CD4-positive, alpha-beta T cell (primary cell): ENCODE measurements around the gene EVC2. TPM values are rescaled to one million over a fixed set of nuclear protein-coding genes. Genes with fewer than 3 reads are reported as not detected.
A peak's percentile ranks its signal among the peaks of the same experiment; 100 is the strongest.

Experiments
- ATAC-seq: fragments of 200-7000 bp; cut with Tn5 transposase; one replicate; pipeline ENCODE4 v1.10.0; 2022; ENCODE audit warnings: mild to moderate bottlenecking; ENCODE audit not compliant: poor library complexity
- CTCF ChIA-PET: fragments of 350-600 bp; sonication (Branson Sonifier 250); formaldehyde crosslinking; loops from one replicate; lab custom pipeline; 2021; ENCODE audit warnings: antibody characterized with exemption, inconsistent platforms; lab: Charles Lee
- POLR2A ChIA-PET: fragments of 350-600 bp; sonication (Branson Sonifier 250); formaldehyde crosslinking; loops from one replicate; lab custom pipeline; 2021; ENCODE audit warnings: antibody characterized with exemption, inconsistent platforms; lab: Charles Lee
- DNase-seq, 14 experiments: peaks; one replicate each; pipeline ENCODE4 v3.0.0-alpha.2; 2013 to 2020; ENCODE audit warnings: mixed read lengths in 2 of 14
- H3K27ac ChIP-seq, 2 donors: one replicate each; pipeline versions ENCODE4 v1.5.1 to v1.7.0; 2013; ENCODE audit warnings: low read length in 2 of 2, low read depth in 1 of 2, mild to moderate bottlenecking in 1 of 2
- H3K27me3 ChIP-seq, 2 experiments: 1 replicate in 1 of 2; 2 replicates in 1 of 2; pipeline versions ENCODE4 v1.6.1 to v1.7.0; 2013; ENCODE audit warnings: low read length in 2 of 2, control low read depth in 1 of 2, mild to moderate bottlenecking in 1 of 2, moderate library complexity in 1 of 2; ENCODE audit not compliant: insufficient read depth in 2 of 2, control insufficient read depth in 1 of 2
- H3K36me3 ChIP-seq: one replicate; pipeline ENCODE4 v1.6.1; 2013; ENCODE audit warnings: low read length, control low read depth; ENCODE audit not compliant: insufficient read depth
- H3K4me1 ChIP-seq: one replicate; pipeline ENCODE4 v1.6.1; 2013; ENCODE audit warnings: low read length, control low read depth; ENCODE audit not compliant: insufficient read depth
- H3K4me3 ChIP-seq: one replicate; pipeline ENCODE4 v1.5.1; 2013; ENCODE audit warnings: mild to moderate bottlenecking, low read length, moderate library complexity
- H3K9me3 ChIP-seq, 2 experiments: 1 replicate in 1 of 2; 2 replicates in 1 of 2; pipeline versions ENCODE4 v1.6.1 to v1.7.0; 2013; ENCODE audit warnings: low read length in 2 of 2, mild to moderate bottlenecking in 2 of 2, control low read depth in 1 of 2, moderate library complexity in 1 of 2; ENCODE audit not compliant: control insufficient read depth in 1 of 2, insufficient read depth in 1 of 2
- H3K27ac Mint-ChIP-seq: one replicate; pipeline ENCODE4 v1.8.0; 2020; ENCODE audit warnings: mixed read lengths
- H3K27me3 Mint-ChIP-seq: one replicate; pipeline ENCODE4 v1.8.0; 2021; ENCODE audit warnings: mixed read lengths
- H3K36me3 Mint-ChIP-seq: one replicate; pipeline ENCODE4 v1.8.0; 2021; ENCODE audit warnings: low read depth, mixed read lengths
- H3K4me1 Mint-ChIP-seq: one replicate; pipeline ENCODE4 v1.8.0; 2021; ENCODE audit warnings: low read depth, mixed read lengths
- H3K4me3 Mint-ChIP-seq: one replicate; pipeline ENCODE4 v1.8.0; 2020; ENCODE audit warnings: mild to moderate bottlenecking, mixed read lengths
- H3K9me3 Mint-ChIP-seq: one replicate; pipeline ENCODE4 v1.8.0; 2020; ENCODE audit warnings: mixed read lengths
- CTCF ChIP-seq: fragments of 200-600 bp; IDR thresholded peaks from one replicate; pipeline ENCODE4 v1.8.0; 2022; ENCODE audit warnings: antibody characterized with exemption, mild to moderate bottlenecking
- intact Hi-C, 2 experiments: fragments of 100-400 bp; cut with DNase I in 1 of 2; cut with micrococcal nuclease in 1 of 2; formaldehyde crosslinking; loops; one replicate each; pipeline versions ENCODE4 v1.15.1 to v1.9.0; 2023 to 2025; cut with DNase I, micrococcal nuclease
- polyA plus RNA-seq, 2 donors: library from polyadenylated mRNA; unstranded; fragments of 120-200 nt; gene quantifications; one replicate each; pipeline ENCODE4 v1.2.1, GENCODE V29; 2013
- total RNA-seq, 174 experiments: library from RNA in 2 of 174; stranded (reverse) in 2 of 174; gene quantifications; one replicate each; pipeline ENCODE4 v1.2.3 and lab custom pipeline; 2021 to 2026

EVC2 gene
- 1 to 10 TPM; 1.1 to 1.3 TPM for total RNA-seq
- polyA plus RNA-seq (2013, experiment 1 of 2), result 1.8 TPM
- polyA plus RNA-seq (2013, experiment 2 of 2), result 1.2 TPM
- total RNA-seq (lab: John Stamatoyannopoulos, UW), result 0.81 to 6.1 (median 2.8) reads per million in 172 experiments

- DNase-seq (peak in 7 of 14 experiments; percentile 14 to 42 (median 21)), ATAC-seq (peak; percentile 37)
- intact Hi-C loops, result no loop called here
- TF ChIP-seq CTCF, result no peak
- Mint-ChIP-seq H3K4me1 (peaks cover 16% of the 10 kb centered on the region), H3K9me3 (peaks cover 1% of the 10 kb centered on the region), H3K4me3 (no peak within 1 kb of the TSS), H3K36me3 (no peaks in the 10 kb centered on the region), H3K27ac (no peak within 1 kb of the TSS), H3K27me3 (peaks cover 48% of the 10 kb centered on the region)
- H3K4me1 ChIP-seq, result peaks cover 8% of the 10 kb centered on the region
- ChIA-PET POLR2A (no interaction called here), CTCF (no interaction called here)
- H3K4me3 ChIP-seq, result peak within 1 kb of the TSS; percentile 50
- no peak within 1 kb of the TSS for H3K27ac ChIP-seq
- H3K36me3 ChIP-seq, result no peaks in the 10 kb centered on the region
- peaks cover 30 to 52% of the 10 kb centered on the region in 2 experiments for H3K27me3 ChIP-seq
- peaks cover 0 to 39% of the 10 kb centered on the region in 2 experiments for H3K9me3 ChIP-seq
Measured at GRCh38 chr4:5708449-5709206, at the start of gene EVC2. TSS of gene EVC2 (minus strand) at chr4:5708559. CDS start at chr4:5708513, 46 bp downstream.

- DNase-seq (no peak), ATAC-seq (no peak)
- ChIA-PET POLR2A (no interaction called here), CTCF (no interaction called here)
- Mint-ChIP-seq H3K27ac (no peak overlapping the region), H3K36me3 (no peaks in the 10 kb centered on the region), H3K4me1 (no peaks in the 10 kb centered on the region), H3K27me3 (no peaks in the 10 kb centered on the region), H3K4me3 (no peak overlapping the region), H3K9me3 (no peaks in the 10 kb centered on the region)
- Histone ChIP-seq H3K9me3 (peaks cover 0 to 41% of the 10 kb centered on the region in 2 experiments), H3K4me3 (no peak overlapping the region), H3K4me1 (no peaks in the 10 kb centered on the region), H3K27ac (no peak overlapping the region), H3K36me3 (no peaks in the 10 kb centered on the region), H3K27me3 (no peaks in the 10 kb centered on the region)
- no peak for TF ChIP-seq CTCF
- intact Hi-C loops, result no loop called here
Measured at GRCh38 chr4:5757954-5758353, 49.6 kb upstream of the EVC2 start.

- no peak overlapping the region for H3K4me3 Mint-ChIP-seq
- no peaks in the 10 kb centered on the region for H3K9me3 Mint-ChIP-seq
- CTCF ChIA-PET, result no interaction called here
Measured at GRCh38 chr4:5757536-5757935, 49.2 kb upstream of the EVC2 start.

More at GRCh38 chr4:5757536-5757935, 49.2 kb upstream of the EVC2 start:
- POLR2A ChIA-PET, result no interaction called here
- no peaks in the 10 kb centered on the region for H3K4me1 Mint-ChIP-seq
- H3K27ac Mint-ChIP-seq, result no peak overlapping the region
- Histone ChIP-seq H3K27me3 (no peaks in the 10 kb centered on the region), H3K27ac (no peak overlapping the region), H3K9me3 (peaks cover 0 to 41% of the 10 kb centered on the region in 2 experiments), H3K4me1 (no peaks in the 10 kb centered on the region), H3K36me3 (no peaks in the 10 kb centered on the region), H3K4me3 (no peak overlapping the region)
- no peak for DNase-seq
- intact Hi-C loops, result no loop called here
- H3K27me3 Mint-ChIP-seq, result no peaks in the 10 kb centered on the region
- no peak for TF ChIP-seq CTCF
- no peaks in the 10 kb centered on the region for H3K36me3 Mint-ChIP-seq
- ATAC-seq, result no peak
